GM10847 (cell line): ENCODE data around the gene MGAT5.

Experiments used
- POLR2A ChIP-seq: IDR thresholded peaks from 2 replicates; pipeline ENCODE4 v1.6.1; 2011; ENCODE audit not compliant: insufficient read length; ENCODE audit errors: extremely low read depth

The MGAT5 gene

GRCh38 chr2:134344954-134345697 lies 91.3 kb downstream of the MGAT5 start:
- TF ChIP-seq POLR2A: no peak

DNA sequence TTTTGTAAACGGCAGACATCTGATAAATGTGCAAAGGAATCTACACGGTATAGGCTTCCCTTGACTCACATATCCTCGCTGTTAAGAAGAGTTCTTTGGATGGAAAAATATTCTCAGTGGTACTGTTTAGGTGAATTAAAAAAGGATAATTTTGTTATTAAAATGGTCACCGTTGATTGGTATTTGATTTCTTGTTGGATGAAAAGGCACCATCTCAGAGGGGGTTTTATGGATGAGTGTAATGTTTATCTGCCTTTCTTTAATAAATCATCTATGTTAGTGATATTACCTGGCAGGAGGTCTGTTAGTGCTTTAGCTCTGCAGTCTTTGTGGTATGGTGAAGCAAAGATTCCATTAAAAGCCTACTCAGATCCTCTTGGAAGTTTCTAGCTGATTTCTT lies 92.3 kb downstream of the MGAT5 start:
- TF ChIP-seq POLR2A: no peak

DNA sequence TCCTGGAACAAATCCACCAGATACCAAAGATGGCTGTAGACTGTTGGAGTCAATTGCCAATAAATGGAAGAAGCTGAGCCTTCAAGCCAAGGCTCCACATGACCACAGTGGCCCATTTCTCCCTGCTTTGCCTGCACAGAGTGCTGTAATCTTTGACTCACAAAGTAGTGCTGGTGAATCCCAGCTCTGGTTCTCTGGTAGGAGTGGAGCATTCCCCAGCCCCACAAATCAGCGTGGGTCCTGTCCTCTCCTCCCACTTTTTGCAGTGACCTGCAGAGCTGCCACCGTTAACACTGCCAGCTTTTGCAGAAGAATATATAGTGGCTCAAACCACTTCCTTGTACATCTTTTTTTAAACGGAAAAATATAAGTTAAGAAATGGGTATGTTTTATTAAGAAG lies 93.9 kb downstream of the MGAT5 start:
- no peak for TF ChIP-seq POLR2A

- no peak for TF ChIP-seq POLR2A
Observed at GRCh38 chr2:134348239-134348638, 94.4 kb downstream of the MGAT5 start.

DNA sequence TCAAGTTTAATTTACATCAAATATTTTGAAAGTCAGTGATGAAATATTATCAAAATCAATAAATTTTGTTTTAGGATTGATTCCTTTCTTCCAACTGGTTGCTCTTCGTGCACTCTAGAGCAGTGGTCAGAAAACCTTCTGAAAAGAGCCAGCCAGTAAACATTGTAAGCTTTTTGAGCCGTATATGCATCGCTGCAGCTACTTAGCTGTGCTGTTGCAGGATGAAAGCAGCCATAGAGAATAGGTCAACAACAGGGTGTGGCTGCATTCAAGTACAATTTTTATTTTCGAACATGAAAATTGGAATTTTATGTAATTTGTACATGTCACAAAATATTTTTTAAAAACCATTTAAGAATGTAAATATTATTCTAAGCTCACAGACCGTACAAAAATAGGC lies 94.9 kb downstream of the MGAT5 start:
- TF ChIP-seq POLR2A: no peak

GRCh38 chr2:134351016-134351415 lies 97.1 kb downstream of the MGAT5 start:
- TF ChIP-seq POLR2A: no peak

DNA sequence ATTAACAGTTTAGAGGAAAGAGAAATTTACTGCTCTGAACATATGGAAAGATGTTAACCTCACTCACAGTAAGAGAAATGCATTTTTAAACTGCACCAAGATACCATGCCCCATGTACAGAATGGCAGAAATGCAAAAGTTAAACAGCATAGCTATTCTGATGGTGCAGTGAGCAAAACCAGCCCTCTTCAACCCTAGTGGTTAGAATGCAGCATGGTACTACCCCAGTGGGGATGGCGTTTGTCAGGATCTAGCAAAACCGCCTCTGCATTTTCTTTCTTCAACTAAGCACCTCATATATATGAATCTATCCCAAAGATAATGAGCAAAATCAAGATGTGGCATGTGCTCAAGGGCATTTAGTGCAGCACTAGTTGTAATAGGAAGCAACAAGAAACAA lies 98.0 kb downstream of the MGAT5 start:
- TF ChIP-seq POLR2A: no peak

- no peak for TF ChIP-seq POLR2A
Observed at GRCh38 chr2:134352844-134353243, 99.0 kb downstream of the MGAT5 start.

DNA sequence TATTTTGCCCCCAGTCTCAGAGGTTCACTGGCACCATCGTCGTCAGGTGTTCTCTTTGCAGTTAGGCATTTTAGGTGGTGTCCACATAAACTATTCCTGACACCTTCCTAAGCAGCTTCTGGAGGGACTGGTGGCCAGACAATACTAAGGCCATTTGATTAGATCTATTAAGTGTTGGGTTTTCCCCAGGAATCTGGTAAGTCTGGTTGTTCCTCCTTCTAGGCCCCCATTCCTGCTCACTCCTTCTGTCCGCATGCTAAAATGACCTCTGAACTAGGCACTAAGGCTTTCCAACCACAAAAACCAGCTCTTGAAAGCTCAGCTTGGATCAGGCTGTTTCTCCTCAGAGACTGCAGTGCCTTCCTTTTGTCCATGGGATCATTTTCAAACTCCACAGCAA lies 100.7 kb downstream of the MGAT5 start:
- TF ChIP-seq POLR2A: no peak

DNA sequence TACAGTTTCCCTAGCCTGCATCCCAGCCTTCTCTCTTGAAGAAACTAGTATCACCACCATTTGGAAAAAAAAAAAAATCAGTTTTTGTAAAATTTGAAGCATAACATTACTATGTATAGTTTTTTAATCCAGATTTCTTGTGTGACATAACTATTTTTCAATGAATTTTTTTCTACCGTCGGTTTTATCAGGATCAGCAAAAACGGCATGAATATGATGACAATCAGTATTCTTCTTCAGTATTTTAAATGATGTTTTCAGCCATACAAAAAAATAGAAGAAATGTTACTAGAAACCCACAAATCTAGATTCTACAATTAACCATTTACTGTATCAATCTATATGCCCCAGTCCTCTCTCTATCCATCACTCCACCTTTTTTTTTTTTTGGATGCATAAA lies 103.9 kb downstream of the MGAT5 start:
- no peak for TF ChIP-seq POLR2A

- no peak for TF ChIP-seq POLR2A
Observed at GRCh38 chr2:134359367-134360081, 105.7 kb downstream of the MGAT5 start.

GRCh38 chr2:134360745-134361487 lies 107.0 kb downstream of the MGAT5 start:
- no peak for TF ChIP-seq POLR2A

DNA sequence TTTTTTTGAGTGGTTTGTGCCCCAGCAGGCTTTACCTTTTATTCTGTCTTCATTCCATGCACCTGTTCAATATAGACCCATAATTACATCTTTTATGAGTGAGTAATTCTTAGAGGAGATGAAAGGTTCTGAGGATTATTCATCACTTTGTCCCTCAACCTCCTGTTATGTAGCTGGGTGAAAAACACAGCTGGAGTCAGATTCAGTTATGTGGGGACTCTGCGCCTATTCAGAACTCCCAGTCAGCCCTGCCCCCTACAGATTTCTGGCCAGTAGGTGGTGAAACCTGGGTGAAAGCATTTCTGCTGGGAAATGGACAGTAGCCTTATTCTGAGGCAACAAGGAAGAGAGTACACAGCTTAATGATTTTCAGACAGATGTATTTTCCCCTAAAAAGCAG lies 107.8 kb downstream of the MGAT5 start:
- no peak for TF ChIP-seq POLR2A

DNA sequence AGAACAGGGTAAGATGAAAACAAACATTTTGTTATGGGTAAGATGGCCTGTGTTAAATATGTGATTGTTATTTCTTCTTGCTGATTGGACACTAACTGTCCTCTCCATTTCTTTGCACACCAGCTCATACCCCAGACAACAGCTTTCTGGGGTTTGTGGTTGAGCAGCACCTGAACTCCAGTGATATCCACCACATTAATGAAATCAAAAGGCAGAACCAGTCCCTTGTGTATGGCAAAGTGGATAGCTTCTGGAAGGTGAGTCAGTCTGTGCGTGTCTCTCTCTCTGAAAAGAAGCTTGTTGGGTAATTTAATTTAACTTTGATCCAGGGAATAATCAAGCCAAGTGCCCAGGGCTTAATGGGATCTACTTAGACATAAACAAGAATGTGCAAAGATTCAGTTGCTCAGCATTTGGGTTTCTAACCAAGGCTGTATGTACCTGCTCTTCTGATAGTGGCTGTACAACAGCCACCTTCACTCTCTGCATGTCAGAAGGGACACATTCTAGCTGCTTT lies 108.3 kb downstream of the MGAT5 start:
- TF ChIP-seq POLR2A: no peak

GRCh38 chr2:134362740-134363139 lies 108.9 kb downstream of the MGAT5 start:
- no peak for TF ChIP-seq POLR2A

GRCh38 chr2:134365356-134365755 lies 111.5 kb downstream of the MGAT5 start:
- TF ChIP-seq POLR2A: no peak
